Gastroesophageal sphincter (tissue), 4 donors: ENCODE results near the gene ADAMTS7. TPM values are rescaled to one million over a fixed set of nuclear protein-coding genes. Genes with fewer than 3 reads are reported as not detected.
A peak's percentile ranks its signal among the peaks of the same experiment; 100 is the strongest.
"Not testable (repeated sequence)": the region's sequence is repeated elsewhere in the genome, so short reads cannot be mapped to it uniquely, and the experiment has no call there.

Source experiments
- ATAC-seq: fragments of 150-250 bp; one replicate; pipeline ENCODE4 v1.9.1; 2016; ENCODE audit warnings: mild to moderate bottlenecking, moderate library complexity
- H3K27ac ChIP-seq, 4 donors: fragments of 200-600 bp; sonication (generic) in 3 of 4; 1 replicate in 3 of 4; 2 replicates in 1 of 4; pipeline ENCODE4 v1.5.1; 2016 to 2019
- H3K27me3 ChIP-seq: fragments of 200-600 bp; sonication (generic); one replicate; pipeline ENCODE4 v1.5.1; 2019
- H3K36me3 ChIP-seq, 2 donors: fragments of 200-600 bp; sonication (generic); one replicate each; pipeline ENCODE4 v1.5.1; 2019; ENCODE audit warnings: control low read depth in 1 of 2
- H3K4me1 ChIP-seq, 3 donors: fragments of 200-600 bp; sonication (generic); 1 replicate in 2 of 3; 2 replicates in 1 of 3; pipeline ENCODE4 v1.5.1; 2016 to 2019; ENCODE audit warnings: control low read depth in 2 of 3
- H3K4me3 ChIP-seq, 2 donors: fragments of 200-600 bp; sonication (generic); one replicate each; pipeline ENCODE4 v1.5.1; 2019; ENCODE audit warnings: mild to moderate bottlenecking in 1 of 2, moderate library complexity in 1 of 2
- H3K9me3 ChIP-seq, 3 donors: fragments of 200-600 bp; sonication (generic); one replicate each; pipeline ENCODE4 v1.5.1; 2017 to 2019; ENCODE audit warnings: control low read depth in 2 of 3
- EP300 ChIP-seq: sonication (generic); formaldehyde crosslinking; IDR thresholded peaks from one replicate; pipeline ENCODE4 v1.6.1; 2017; ENCODE audit warnings: antibody characterized with exemption, mild to moderate bottlenecking
- POLR2A ChIP-seq, 2 donors: fragments of 450-650 bp; IDR thresholded peaks; one replicate each; pipeline ENCODE4 v1.6.1; 2017; ENCODE audit warnings: antibody characterized with exemption in 2 of 2, mild to moderate bottlenecking in 2 of 2, moderate library complexity in 1 of 2
- POLR2AphosphoS5 ChIP-seq: sonication (generic); formaldehyde crosslinking; IDR thresholded peaks from one replicate; pipeline ENCODE4 v1.6.1; 2017; ENCODE audit warnings: antibody characterized with exemption
- WGBS, 2 donors: methylation state at CpG; one replicate each; pipeline ENCODE4 v1.1.5; 2018; ENCODE audit warnings: low coverage in 1 of 2; 5-methylcytosine and 5-hydroxymethylcytosine counted together
- total RNA-seq, 4 donors: library from RNA; depleted of rRNA; stranded (reverse); fragments of >200 nt; gene quantifications; one replicate each; pipeline ENCODE4 v1.1.0, GENCODE V29; 2016
- TF ChIP-seq, protein P1 (sequence below), 4 experiments: fragments of 200-600 bp in 2 of 4; fragments of 450-650 bp in 2 of 4; sonication (generic) in 1 of 4; IDR thresholded peaks; one replicate each; pipeline ENCODE4 v1.5.1; 2017 to 2019; ENCODE audit warnings: antibody characterized with exemption in 4 of 4, mild to moderate bottlenecking in 2 of 4, moderate library complexity in 2 of 4

ADAMTS7 gene
- total RNA-seq, 4 donors from 2014 or later, result 2.6 to 9.7 (median 4.4) TPM

DNA sequence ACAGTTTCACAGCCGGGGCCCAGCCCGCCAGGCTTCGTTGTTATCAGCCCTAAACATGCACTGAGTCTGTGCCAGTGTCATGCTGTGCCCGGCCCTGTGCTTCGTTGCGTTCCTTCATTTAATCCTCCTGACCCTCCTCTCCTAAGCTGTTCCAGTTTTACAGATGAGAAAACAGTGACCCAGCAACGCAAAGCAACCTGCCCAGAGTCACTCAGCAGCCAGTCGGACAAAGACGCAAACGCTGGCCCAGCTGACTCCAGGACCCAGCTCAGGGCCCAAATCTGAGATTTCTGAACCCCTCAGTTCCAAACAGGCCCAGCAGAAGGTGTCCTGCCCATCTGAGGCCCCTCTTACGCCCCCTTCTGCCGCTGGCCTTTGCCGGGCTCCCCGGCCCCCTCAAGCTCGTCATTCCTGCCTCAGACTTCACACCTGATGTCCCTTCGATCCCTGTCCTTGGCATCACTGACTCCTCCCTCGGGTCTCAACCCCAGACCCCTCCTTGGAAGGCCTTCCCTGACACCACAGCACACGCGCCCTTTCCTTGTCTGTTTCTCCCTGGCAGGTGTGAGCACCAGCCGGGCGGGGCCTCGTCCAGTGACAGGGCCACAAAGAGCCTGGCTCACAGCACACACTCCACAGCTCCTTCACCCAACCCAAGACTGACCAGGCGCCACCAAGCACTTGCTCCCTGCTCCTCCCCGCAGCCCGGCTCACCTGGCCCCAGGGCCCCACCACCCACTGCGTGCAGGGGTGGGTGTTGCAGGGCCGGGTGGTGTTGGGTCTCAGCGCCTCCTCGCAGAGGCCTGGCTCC, 48.1 kb downstream of the ADAMTS7 start:
- no peak overlapping the region for H3K27ac ChIP-seq
- TF ChIP-seq, protein P1, sequence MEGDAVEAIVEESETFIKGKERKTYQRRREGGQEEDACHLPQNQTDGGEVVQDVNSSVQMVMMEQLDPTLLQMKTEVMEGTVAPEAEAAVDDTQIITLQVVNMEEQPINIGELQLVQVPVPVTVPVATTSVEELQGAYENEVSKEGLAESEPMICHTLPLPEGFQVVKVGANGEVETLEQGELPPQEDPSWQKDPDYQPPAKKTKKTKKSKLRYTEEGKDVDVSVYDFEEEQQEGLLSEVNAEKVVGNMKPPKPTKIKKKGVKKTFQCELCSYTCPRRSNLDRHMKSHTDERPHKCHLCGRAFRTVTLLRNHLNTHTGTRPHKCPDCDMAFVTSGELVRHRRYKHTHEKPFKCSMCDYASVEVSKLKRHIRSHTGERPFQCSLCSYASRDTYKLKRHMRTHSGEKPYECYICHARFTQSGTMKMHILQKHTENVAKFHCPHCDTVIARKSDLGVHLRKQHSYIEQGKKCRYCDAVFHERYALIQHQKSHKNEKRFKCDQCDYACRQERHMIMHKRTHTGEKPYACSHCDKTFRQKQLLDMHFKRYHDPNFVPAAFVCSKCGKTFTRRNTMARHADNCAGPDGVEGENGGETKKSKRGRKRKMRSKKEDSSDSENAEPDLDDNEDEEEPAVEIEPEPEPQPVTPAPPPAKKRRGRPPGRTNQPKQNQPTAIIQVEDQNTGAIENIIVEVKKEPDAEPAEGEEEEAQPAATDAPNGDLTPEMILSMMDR (IDR thresholded peaks at IDR 0.05), result no peak
- TF ChIP-seq POLR2A (IDR thresholded peaks at IDR 0.05) (no peak), EP300 (no peak), POLR2AphosphoS5 (no peak)
- H3K4me3 ChIP-seq, result no peak overlapping the region
- ATAC-seq, result no peak
- no peaks in the 10 kb centered on the region for H3K9me3 ChIP-seq
- no peaks in the 10 kb centered on the region for H3K27me3 ChIP-seq
- no peaks in the 10 kb centered on the region for H3K36me3 ChIP-seq
- H3K4me1 ChIP-seq, result peaks cover 2 to 34% (median 15%) of the 10 kb centered on the region in 3 donors
- 93% methylated on average over 3 of the region's 29 CpGs; no CpG with 5 or more reads in 1 of the 2 donors for WGBS, 2 donors

DNA sequence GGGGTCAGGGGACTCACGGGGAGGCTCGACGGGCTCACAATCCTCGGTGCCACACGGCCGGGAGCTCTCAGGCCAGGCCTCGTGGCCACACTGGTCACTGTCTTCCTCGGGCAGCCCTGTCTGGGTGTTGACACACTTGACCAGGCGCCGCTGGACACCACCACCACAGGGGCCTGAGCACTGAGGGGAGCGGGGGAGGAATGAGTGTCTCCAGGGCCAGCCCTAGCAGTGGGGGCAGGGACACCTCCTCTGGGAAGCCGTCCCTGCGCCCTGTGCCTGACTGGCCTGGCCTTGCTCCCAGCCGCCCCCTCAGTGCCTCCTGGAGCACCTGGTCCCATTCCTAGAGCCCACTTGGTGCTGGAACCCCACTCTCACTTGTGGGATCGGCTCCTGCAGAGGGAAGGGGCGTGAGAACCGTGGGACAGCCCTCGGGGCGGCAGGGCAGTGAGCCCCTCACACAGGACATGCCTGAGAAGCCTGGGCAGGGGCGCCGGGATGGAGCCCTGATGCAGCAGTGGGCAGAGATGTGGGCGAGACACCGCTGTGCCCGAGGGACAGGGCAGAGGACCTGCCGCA, 48.8 kb downstream of the ADAMTS7 start:
- H3K4me3 ChIP-seq, H3K27me3 ChIP-seq, H3K36me3 ChIP-seq, ATAC-seq, H3K9me3 ChIP-seq, H3K27ac ChIP-seq: not testable (repeated sequence)
- WGBS, 2 donors, result 91 to 100% methylated on average over 1 to 4 of the region's 25 CpGs
- peaks cover 2 to 36% (median 15%) of the 10 kb centered on the region in 3 donors for H3K4me1 ChIP-seq

DNA sequence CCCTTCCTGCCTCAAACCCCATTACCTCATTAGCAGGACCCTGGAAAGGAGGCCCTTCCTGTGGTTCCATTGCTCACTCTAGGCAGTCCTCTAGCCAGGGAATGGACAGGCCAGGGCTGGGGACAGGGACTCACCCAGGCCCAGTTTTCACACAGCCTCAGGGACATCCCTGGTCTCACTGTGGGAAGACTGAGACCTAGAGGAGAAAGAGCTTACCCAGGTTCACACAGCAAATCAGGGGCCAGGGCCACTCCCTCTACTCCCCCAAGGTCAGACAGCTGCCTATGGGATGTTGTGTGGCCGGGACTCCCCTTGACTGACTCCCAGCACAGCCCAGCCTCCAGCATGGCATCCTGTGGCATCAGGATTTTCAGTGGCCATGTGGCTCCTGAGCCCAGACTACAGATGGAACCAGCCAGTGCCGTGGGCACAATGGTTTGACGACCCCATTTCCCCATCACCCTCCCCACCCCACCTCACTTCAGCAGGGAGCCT, 49.3 kb downstream of the ADAMTS7 start:
- no peak overlapping the region for H3K4me3 ChIP-seq
- no peaks in the 10 kb centered on the region for H3K36me3 ChIP-seq
- WGBS, 2 donors, result no CpG with 5 or more reads among the region's 3 CpGs
- H3K27ac ChIP-seq, result peak overlapping the region in 1 of 4 donors; percentile 63
- H3K27me3 ChIP-seq, result no peaks in the 10 kb centered on the region
- no peak for ATAC-seq
- TF ChIP-seq EP300 (no peak), POLR2A (IDR thresholded peaks at IDR 0.05) (no peak), POLR2AphosphoS5 (no peak)
- TF ChIP-seq, protein P1 (IDR thresholded peaks at IDR 0.05), result no peak
- H3K4me1 ChIP-seq, result peaks cover 2 to 41% (median 15%) of the 10 kb centered on the region in 3 donors
- H3K9me3 ChIP-seq, result no peaks in the 10 kb centered on the region

DNA sequence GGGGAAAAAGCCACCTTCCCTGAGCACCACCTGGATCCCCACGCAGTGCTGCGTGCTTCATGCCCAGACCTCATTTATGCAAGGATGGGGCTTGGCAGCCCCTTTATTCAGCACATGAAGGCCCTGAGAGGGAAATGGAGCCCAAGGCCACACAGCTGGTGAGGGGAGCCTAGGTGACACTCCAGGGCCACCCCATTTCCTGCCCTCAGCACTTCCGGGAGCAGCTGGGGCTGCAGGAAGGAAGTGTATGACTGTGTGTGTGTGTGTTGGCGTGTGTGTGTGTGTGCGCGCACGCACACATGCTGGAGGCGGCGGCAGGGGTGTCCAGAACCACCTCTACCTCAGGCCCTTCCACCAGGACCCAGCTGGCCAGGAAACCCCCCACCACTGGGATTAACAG, 49.8 kb downstream of the ADAMTS7 start:
- not testable (repeated sequence) for H3K27me3 ChIP-seq, H3K4me3 ChIP-seq, H3K36me3 ChIP-seq, H3K9me3 ChIP-seq
- peak; percentile 9 for ATAC-seq
- H3K27ac ChIP-seq, result peak overlapping the region in 2 of 4 donors; percentile 31 to 63
- WGBS, 2 donors, result 17% methylated on average over 1 of the region's 9 CpGs; no CpG with 5 or more reads in 1 of the 2 donors
- H3K4me1 ChIP-seq, result peaks cover 2 to 44% (median 15%) of the 10 kb centered on the region in 3 donors

DNA sequence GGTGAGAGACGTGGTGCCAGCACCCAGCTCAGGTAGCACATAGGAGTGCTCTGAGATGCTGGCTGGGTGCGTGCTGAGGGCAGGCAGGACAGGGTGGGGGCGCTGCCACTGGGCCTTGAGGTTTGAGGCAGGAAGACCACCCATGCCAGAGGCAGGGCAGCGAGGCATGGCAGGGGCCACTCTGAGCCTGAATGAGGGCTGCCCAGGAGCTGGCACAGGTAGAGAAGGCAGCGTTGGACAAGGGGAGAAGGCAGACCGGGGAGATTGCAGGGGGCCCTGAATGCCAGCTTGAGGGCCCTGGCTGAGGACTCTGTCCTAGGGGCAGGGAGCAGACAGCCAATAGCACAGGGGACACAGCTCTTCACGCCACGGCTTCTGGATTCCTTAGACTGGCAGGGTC, 50.2 kb downstream of the ADAMTS7 start:
- TF ChIP-seq POLR2AphosphoS5, result no peak
- no peak for TF ChIP-seq POLR2A (IDR thresholded peaks at IDR 0.05)
- TF ChIP-seq, protein P1 (IDR thresholded peaks at IDR 0.05), result no peak
- TF ChIP-seq EP300, result no peak
- Histone ChIP-seq H3K27me3 (no peaks in the 10 kb centered on the region), H3K36me3 (no peaks in the 10 kb centered on the region), H3K4me3 (no peak overlapping the region), H3K27ac (peak overlapping the region in 2 of 4 donors; percentile 31 to 63), H3K4me1 (peaks cover 2 to 49% (median 15%) of the 10 kb centered on the region in 3 donors), H3K9me3 (no peaks in the 10 kb centered on the region)
- 100% methylated on average over 3 of the region's 8 CpGs; no CpG with 5 or more reads in 1 of the 2 donors for WGBS, 2 donors
- ATAC-seq, result no peak

DNA sequence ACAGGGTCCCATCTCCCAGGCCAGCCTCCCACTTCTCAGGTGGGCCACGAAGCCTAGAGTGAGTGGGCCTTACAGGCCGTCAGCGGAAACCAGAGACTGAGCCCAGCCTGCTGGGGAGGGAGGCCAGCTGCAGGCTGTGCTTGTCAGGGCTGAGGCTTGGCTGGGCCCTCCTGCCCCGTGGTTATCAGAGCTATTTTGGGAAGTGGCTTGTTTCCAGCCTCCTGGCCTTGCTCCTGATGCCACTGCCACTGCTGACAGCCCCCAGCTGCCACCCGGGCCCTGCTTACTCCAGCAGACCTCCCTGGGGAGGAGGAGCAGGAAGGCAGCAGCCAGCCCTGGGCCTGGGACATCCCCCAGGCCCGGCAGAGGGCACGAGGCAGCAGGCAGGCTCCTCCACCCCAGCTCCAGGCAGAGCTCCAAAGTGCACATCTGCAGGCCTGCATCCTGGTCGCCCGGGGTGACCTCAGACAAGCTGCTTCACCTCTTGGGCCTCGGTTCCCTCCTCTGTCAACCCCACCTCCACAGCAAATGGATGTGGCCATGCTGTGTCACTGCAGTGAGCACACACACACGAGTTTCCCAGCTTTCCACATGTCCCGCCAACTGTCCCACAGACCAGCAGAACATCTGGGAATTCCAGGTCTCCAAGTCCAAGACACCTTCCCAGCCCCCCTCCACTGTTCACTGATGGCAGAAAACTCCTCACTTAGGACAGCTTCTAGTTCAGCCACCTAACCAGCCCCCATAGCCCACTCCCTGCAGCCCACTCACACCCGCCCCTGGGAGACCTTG, 51.0 kb downstream of the ADAMTS7 start:
- Histone ChIP-seq H3K4me1 (peaks cover 2 to 52% (median 15%) of the 10 kb centered on the region in 3 donors), H3K27ac (peak overlapping the region in 3 of 4 donors; percentile 47 to 63 (median 63))
- not testable (repeated sequence) for H3K27me3 ChIP-seq, H3K9me3 ChIP-seq, H3K36me3 ChIP-seq, H3K4me3 ChIP-seq
- ATAC-seq, result peak; percentile 52
- WGBS, 2 donors, result 80 to 83% methylated on average over 1 of the region's 13 CpGs

DNA sequence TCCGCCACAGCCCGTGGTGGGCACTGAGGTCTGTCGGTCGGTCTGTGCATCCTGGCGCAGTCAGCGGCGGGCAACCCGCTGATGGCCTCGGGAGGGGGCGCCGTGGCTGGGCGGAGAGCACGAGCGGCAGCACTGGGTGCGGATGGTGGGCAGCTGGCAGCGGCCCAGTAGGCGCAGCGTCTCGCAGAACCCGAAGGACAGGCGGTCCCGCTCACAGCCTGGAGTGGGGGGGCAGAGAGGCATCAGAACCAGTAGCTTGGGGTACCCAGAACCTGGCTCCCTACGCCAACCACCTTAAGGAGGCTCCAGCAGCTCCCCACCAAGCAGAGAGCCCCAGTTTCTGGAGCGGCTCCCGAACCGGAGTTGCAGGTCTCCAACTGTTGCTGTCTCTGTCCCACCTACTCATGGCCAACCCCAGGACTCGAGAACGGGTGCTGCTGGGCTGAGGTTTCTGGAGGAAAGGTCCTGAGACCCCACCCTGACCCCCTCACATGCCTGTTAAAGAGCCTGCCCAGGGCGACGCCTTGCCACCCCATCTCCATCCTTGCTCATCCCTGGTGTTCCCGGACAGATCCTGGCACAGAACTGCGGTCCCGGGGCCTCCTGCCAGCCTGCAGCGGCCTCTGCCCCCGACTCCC, 51.8 kb downstream of the ADAMTS7 start:
- 80 to 90% methylated on average over 1 to 2 of the region's 35 CpGs for WGBS, 2 donors
- ATAC-seq, H3K4me3 ChIP-seq, H3K27me3 ChIP-seq, H3K9me3 ChIP-seq, H3K36me3 ChIP-seq: not testable (repeated sequence)
- peak overlapping the region in 3 of 4 donors; percentile 47 to 63 (median 63) for H3K27ac ChIP-seq
- H3K4me1 ChIP-seq, result peaks cover 2 to 52% (median 15%) of the 10 kb centered on the region in 3 donors

DNA sequence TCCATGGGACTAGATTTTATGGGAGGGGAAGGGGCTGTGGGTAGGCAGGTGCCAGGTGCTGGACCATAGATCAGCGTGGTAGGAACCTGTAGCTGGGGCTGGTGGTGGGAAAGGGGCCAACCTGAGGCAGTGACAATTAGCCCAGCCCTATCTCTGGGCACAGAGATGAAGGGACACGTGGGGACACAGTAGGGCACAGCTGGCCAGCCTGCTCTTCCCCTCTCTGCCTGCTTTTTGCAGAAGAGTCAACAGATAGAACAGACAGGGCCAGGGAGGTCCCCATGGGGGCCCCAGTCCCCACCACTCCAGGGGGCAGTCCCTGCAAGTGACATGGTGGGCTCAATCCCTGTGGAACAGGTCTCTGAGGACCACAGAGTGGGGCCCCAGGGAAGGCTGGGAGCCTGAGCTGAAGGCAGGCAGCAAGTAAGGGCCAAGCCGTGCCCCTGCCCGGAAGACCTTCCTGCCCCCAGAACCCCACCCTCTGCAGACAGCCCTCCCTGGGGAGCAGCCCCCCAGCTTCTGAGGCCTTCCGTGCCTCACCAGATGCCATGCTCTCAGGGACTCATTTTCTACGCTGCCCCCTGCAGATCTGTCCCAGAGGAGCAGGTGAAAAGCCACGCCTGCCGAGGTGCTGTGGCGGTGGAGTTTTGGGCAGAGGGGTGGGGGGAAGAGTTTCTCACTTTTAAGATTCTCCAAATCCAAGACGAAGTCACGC, 52.6 kb downstream of the ADAMTS7 start:
- peaks cover 2 to 52% (median 15%) of the 10 kb centered on the region in 3 donors for H3K4me1 ChIP-seq
- 80 to 100% methylated on average over 1 of the region's 11 CpGs for WGBS, 2 donors
- not testable (repeated sequence) for H3K4me3 ChIP-seq, H3K27me3 ChIP-seq, H3K9me3 ChIP-seq, H3K36me3 ChIP-seq, H3K27ac ChIP-seq, ATAC-seq
